ENCODE results near the gene RFX4.

RFX4 gene

DNA sequence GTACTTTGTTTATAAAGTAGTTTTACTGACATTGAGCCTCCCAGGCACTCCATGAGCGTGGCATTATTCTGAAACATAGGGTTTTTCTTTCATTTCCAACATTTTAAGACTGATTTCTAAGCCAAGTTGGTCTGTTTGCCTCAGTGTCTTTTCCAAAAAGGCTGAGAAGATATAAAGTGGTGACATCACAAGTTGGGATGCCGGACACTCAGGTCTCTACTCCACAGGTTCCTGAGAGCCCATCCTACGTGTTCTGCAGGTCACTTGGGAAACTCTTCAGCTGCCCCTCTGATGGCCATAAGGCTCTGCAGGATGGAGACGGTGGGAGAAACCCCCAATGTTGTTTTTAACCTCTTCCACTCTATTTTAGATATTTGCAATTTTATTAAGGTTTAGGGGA, 6.0 kb downstream of the RFX4 start:
- H3K36me3 ChIP-seq (ENCODE audit: control insufficient read depth in 2 of 2, insufficient read depth in 2 of 2, low read length in 2 of 2): no peaks in the 10 kb centered on the region
- H3K4me3 ChIP-seq (ENCODE audit: low read length in 2 of 2): no peak overlapping the region
- peaks cover 34 to 53% of the 10 kb centered on the region in 2 donors for H3K27me3 ChIP-seq (ENCODE audit: control insufficient read depth in 2 of 2, insufficient read depth in 2 of 2, low read length in 2 of 2)
- H3K9ac ChIP-seq (ENCODE audit: low read depth in 1 of 2, low read length in 2 of 2): no peak overlapping the region
- no peak overlapping the region for H3K27ac ChIP-seq (ENCODE audit: low read depth in 2 of 2, low read length in 2 of 2)
- H3K4me1 ChIP-seq (ENCODE audit: control insufficient read depth in 2 of 2, insufficient read depth in 2 of 2, low read length in 2 of 2): no peaks in the 10 kb centered on the region
- H3K9me3 ChIP-seq (ENCODE audit: control insufficient read depth in 2 of 2, low read length in 2 of 2): no peaks in the 10 kb centered on the region

DNA sequence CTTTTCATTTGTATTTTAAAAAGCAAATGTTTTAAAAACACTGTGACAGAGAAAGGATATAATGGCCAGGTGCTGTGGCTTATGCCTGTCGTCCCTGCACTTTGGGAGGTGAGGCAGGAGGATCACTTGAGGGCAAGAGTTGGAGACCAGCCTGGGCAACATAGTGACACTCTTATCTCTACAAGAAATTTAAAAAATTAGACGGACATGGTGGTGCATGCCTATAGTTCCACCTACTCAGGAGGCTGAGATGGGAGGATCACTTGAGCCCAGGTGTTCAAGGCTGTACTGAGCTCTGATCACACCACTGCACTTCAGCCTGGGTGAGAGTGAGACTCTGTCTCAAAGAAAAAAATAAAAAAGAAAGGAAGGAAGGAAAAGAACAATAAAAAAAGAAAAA, 7.8 kb downstream of the RFX4 start:
- Histone ChIP-seq H3K4me3 (ENCODE audit: low read length in 2 of 2) (no peak overlapping the region), H3K27me3 (ENCODE audit: control insufficient read depth in 2 of 2, insufficient read depth in 2 of 2, low read length in 2 of 2) (peaks cover 17 to 38% of the 10 kb centered on the region in 2 donors), H3K36me3 (ENCODE audit: control insufficient read depth in 2 of 2, insufficient read depth in 2 of 2, low read length in 2 of 2) (no peaks in the 10 kb centered on the region), H3K9ac (ENCODE audit: low read depth in 1 of 2, low read length in 2 of 2) (no peak overlapping the region), H3K27ac (ENCODE audit: low read depth in 2 of 2, low read length in 2 of 2) (no peak overlapping the region), H3K9me3 (ENCODE audit: control insufficient read depth in 2 of 2, low read length in 2 of 2) (no peaks in the 10 kb centered on the region), H3K4me1 (ENCODE audit: control insufficient read depth in 2 of 2, insufficient read depth in 2 of 2, low read length in 2 of 2) (no peaks in the 10 kb centered on the region)

DNA sequence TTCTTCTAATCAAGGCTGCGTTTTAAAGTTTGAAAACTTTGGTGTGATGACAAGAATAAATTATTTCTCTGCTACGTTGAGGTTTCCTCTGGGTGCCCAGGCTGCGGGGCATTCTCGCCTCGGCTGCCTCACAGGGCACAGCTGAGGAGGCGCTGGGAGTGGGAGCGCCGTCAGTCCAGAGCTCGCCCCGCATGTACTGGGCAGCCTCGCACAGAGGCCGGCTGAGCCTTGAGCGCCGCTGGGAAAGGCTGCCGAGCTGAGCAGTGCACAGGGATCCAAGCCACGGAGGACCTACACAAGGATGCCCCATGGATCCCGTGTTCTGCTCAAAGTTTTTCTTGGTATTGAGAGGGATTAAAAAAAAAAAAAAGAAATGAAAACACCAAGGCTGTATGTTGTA, 11.6 kb downstream of the RFX4 start:
- peaks cover 4 to 13% of the 10 kb centered on the region in 2 donors for H3K27me3 ChIP-seq (ENCODE audit: control insufficient read depth in 2 of 2, insufficient read depth in 2 of 2, low read length in 2 of 2)
- no peaks in the 10 kb centered on the region for H3K4me1 ChIP-seq (ENCODE audit: control insufficient read depth in 2 of 2, insufficient read depth in 2 of 2, low read length in 2 of 2)
- no peaks in the 10 kb centered on the region for H3K9me3 ChIP-seq (ENCODE audit: control insufficient read depth in 2 of 2, low read length in 2 of 2)
- no peak overlapping the region for H3K27ac ChIP-seq (ENCODE audit: low read depth in 2 of 2, low read length in 2 of 2)
- no peak overlapping the region for H3K9ac ChIP-seq (ENCODE audit: low read depth in 1 of 2, low read length in 2 of 2)
- no peaks in the 10 kb centered on the region for H3K36me3 ChIP-seq (ENCODE audit: control insufficient read depth in 2 of 2, insufficient read depth in 2 of 2, low read length in 2 of 2)
- H3K4me3 ChIP-seq (ENCODE audit: low read length in 2 of 2): no peak overlapping the region

DNA sequence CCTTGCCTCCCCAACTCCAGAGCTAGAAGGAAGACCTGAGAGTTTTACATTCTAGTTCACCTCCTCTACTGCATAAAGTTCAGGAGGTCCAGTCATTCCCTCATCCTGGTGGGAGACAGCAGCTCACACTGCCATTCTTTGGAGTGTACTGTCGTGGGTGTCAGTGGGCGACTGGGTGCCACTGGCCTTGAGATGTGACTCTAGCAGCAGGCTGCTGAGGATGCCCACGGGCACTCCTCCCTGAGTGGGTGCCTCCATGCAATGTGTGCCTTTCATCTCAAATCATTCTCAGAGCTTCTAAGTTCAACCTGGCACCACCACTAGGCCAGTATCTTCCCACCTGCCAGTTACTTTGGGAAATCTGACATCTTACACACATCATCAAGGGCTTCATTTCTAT, 12.5 kb downstream of the RFX4 start:
- peaks cover 4 to 9% of the 10 kb centered on the region in 2 donors for H3K27me3 ChIP-seq (ENCODE audit: control insufficient read depth in 2 of 2, insufficient read depth in 2 of 2, low read length in 2 of 2)

DNA sequence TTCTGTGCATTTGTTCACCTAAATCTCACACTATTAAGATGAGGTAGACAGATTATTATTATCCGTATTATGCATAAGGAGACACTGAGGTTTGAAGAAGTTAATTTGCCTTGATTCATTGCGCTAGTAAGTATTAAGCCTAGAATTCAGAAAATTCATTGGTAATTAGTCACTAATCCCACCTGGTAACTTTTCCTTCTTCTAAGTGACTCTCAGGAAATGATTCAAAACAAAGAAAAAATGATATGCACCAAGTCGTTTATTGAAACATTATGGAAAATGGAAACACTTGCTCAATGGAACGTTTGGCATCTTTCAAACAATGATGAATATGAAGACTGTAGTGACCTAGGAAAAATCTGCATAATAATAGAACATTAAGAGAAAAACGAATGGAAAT, 15.2 kb downstream of the RFX4 start:
- Histone ChIP-seq H3K27ac (ENCODE audit: low read depth in 2 of 2, low read length in 2 of 2) (no peak overlapping the region), H3K9ac (ENCODE audit: low read depth in 1 of 2, low read length in 2 of 2) (no peak overlapping the region), H3K4me1 (ENCODE audit: control insufficient read depth in 2 of 2, insufficient read depth in 2 of 2, low read length in 2 of 2) (no peaks in the 10 kb centered on the region), H3K4me3 (ENCODE audit: low read length in 2 of 2) (no peak overlapping the region), H3K27me3 (ENCODE audit: control insufficient read depth in 2 of 2, insufficient read depth in 2 of 2, low read length in 2 of 2) (peaks cover 0 to 8% of the 10 kb centered on the region in 2 donors), H3K9me3 (ENCODE audit: control insufficient read depth in 2 of 2, low read length in 2 of 2) (no peaks in the 10 kb centered on the region), H3K36me3 (ENCODE audit: control insufficient read depth in 2 of 2, insufficient read depth in 2 of 2, low read length in 2 of 2) (no peaks in the 10 kb centered on the region)

More for the DNA sequence above, 12.5 kb downstream of the RFX4 start:
- H3K9me3 ChIP-seq (ENCODE audit: control insufficient read depth in 2 of 2, low read length in 2 of 2): no peaks in the 10 kb centered on the region
- no peaks in the 10 kb centered on the region for H3K36me3 ChIP-seq (ENCODE audit: control insufficient read depth in 2 of 2, insufficient read depth in 2 of 2, low read length in 2 of 2)
- no peaks in the 10 kb centered on the region for H3K4me1 ChIP-seq (ENCODE audit: control insufficient read depth in 2 of 2, insufficient read depth in 2 of 2, low read length in 2 of 2)
- H3K4me3 ChIP-seq (ENCODE audit: low read length in 2 of 2): no peak overlapping the region
- no peak overlapping the region for H3K27ac ChIP-seq (ENCODE audit: low read depth in 2 of 2, low read length in 2 of 2)
- H3K9ac ChIP-seq (ENCODE audit: low read depth in 1 of 2, low read length in 2 of 2): no peak overlapping the region

DNA sequence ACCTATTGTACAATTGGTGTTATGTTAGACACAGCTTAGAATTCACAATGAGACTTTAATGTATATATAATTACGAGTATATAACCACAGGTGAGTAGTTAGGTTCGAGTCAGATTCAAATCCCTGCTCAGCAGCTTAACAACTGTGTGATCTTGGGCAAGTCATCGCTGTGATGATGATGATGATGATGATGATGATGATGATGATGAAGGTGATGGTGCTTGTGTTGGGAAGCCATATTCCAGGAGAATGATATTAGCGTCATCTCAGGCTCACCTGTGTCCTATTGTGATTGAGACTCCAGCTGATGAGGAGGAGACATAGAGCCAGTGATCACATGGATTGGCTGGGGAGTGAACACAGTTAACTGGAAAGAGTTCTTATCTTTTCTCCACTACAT, 16.5 kb downstream of the RFX4 start:
- Histone ChIP-seq H3K36me3 (ENCODE audit: control insufficient read depth in 2 of 2, insufficient read depth in 2 of 2, low read length in 2 of 2) (no peaks in the 10 kb centered on the region), H3K27ac (ENCODE audit: low read depth in 2 of 2, low read length in 2 of 2) (no peak overlapping the region), H3K4me1 (ENCODE audit: control insufficient read depth in 2 of 2, insufficient read depth in 2 of 2, low read length in 2 of 2) (no peaks in the 10 kb centered on the region), H3K4me3 (ENCODE audit: low read length in 2 of 2) (no peak overlapping the region), H3K9ac (ENCODE audit: low read depth in 1 of 2, low read length in 2 of 2) (no peak overlapping the region), H3K27me3 (ENCODE audit: control insufficient read depth in 2 of 2, insufficient read depth in 2 of 2, low read length in 2 of 2) (peaks cover 0 to 4% of the 10 kb centered on the region in 2 donors), H3K9me3 (ENCODE audit: control insufficient read depth in 2 of 2, low read length in 2 of 2) (no peaks in the 10 kb centered on the region)

DNA sequence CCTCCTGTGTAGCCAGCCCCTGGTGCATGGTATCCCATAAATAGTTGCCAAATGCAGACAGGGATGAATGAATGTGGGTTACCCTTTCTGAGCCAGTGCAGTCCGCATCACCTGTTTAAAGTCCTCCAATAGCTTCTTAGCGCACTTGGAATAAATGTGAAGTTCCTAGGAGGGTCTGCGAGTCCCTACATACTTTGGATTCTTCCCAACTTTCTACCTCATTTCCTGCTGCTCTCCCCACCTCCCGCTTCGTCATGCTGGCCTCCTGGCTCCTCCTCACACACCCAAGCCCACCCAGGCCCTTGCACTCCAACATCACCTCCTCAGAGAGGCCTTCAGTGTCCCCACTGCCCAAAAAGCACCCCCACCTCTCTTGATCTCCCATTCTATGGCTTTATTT, 17.7 kb downstream of the RFX4 start:
- H3K27me3 ChIP-seq (ENCODE audit: control insufficient read depth in 2 of 2, insufficient read depth in 2 of 2, low read length in 2 of 2): no peaks in the 10 kb centered on the region
- no peak overlapping the region for H3K4me3 ChIP-seq (ENCODE audit: low read length in 2 of 2)
- H3K27ac ChIP-seq (ENCODE audit: low read depth in 2 of 2, low read length in 2 of 2): no peak overlapping the region
- no peaks in the 10 kb centered on the region for H3K36me3 ChIP-seq (ENCODE audit: control insufficient read depth in 2 of 2, insufficient read depth in 2 of 2, low read length in 2 of 2)
- no peak overlapping the region for H3K9ac ChIP-seq (ENCODE audit: low read depth in 1 of 2, low read length in 2 of 2)
- H3K9me3 ChIP-seq (ENCODE audit: control insufficient read depth in 2 of 2, low read length in 2 of 2): no peaks in the 10 kb centered on the region
- no peaks in the 10 kb centered on the region for H3K4me1 ChIP-seq (ENCODE audit: control insufficient read depth in 2 of 2, insufficient read depth in 2 of 2, low read length in 2 of 2)

DNA sequence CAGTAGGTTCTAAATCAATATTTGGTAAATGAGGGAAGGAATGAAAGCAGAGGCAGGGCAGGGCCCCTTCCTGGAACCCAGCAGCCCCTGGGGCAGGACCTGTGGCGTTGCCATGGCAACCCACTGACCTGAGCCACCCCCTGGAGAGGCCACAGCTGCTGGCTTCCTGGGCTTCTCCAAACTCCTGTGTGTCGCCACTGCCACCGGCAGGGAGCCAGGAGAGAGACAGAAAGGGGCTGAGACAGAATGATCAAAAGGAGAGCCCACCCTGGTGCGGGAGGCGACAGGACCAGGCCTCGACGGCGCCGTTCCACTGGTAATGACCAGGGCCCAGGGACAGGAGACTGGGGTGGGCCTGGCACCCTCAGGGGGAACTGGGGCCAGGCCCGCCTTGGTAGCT, 18.2 kb downstream of the RFX4 start:
- Histone ChIP-seq H3K4me1 (ENCODE audit: control insufficient read depth in 2 of 2, insufficient read depth in 2 of 2, low read length in 2 of 2) (no peaks in the 10 kb centered on the region), H3K27me3 (ENCODE audit: control insufficient read depth in 2 of 2, insufficient read depth in 2 of 2, low read length in 2 of 2) (no peaks in the 10 kb centered on the region), H3K4me3 (ENCODE audit: low read length in 2 of 2) (no peak overlapping the region), H3K36me3 (ENCODE audit: control insufficient read depth in 2 of 2, insufficient read depth in 2 of 2, low read length in 2 of 2) (no peaks in the 10 kb centered on the region), H3K9me3 (ENCODE audit: control insufficient read depth in 2 of 2, low read length in 2 of 2) (no peaks in the 10 kb centered on the region), H3K9ac (ENCODE audit: low read depth in 1 of 2, low read length in 2 of 2) (no peak overlapping the region), H3K27ac (ENCODE audit: low read depth in 2 of 2, low read length in 2 of 2) (no peak overlapping the region)

DNA sequence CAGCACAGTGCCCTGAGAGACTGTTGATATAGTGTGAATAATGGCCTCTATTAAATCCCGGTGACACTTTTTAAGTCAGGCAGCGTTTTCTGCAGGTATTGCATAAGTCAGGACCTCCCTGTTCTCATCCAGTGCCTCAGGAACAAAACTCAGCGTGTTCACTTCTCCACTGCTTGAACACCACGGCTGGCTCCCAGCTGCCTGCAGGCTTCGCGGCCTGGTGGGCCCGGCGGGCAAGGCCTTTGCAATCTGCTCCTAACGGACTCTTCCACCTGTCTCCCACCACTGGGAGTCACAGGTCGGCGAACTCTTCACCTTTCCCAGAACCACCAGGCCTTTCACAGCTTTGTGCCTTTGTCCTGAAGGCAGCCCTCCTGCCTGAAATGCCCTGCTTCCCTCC, 18.7 kb downstream of the RFX4 start:
- H3K27me3 ChIP-seq (ENCODE audit: control insufficient read depth in 2 of 2, insufficient read depth in 2 of 2, low read length in 2 of 2): no peaks in the 10 kb centered on the region
- H3K9me3 ChIP-seq (ENCODE audit: control insufficient read depth in 2 of 2, low read length in 2 of 2): no peaks in the 10 kb centered on the region
- no peak overlapping the region for H3K4me3 ChIP-seq (ENCODE audit: low read length in 2 of 2)
- H3K9ac ChIP-seq (ENCODE audit: low read depth in 1 of 2, low read length in 2 of 2): no peak overlapping the region
- H3K36me3 ChIP-seq (ENCODE audit: control insufficient read depth in 2 of 2, insufficient read depth in 2 of 2, low read length in 2 of 2): no peaks in the 10 kb centered on the region
- no peaks in the 10 kb centered on the region for H3K4me1 ChIP-seq (ENCODE audit: control insufficient read depth in 2 of 2, insufficient read depth in 2 of 2, low read length in 2 of 2)
- H3K27ac ChIP-seq (ENCODE audit: low read depth in 2 of 2, low read length in 2 of 2): no peak overlapping the region

DNA sequence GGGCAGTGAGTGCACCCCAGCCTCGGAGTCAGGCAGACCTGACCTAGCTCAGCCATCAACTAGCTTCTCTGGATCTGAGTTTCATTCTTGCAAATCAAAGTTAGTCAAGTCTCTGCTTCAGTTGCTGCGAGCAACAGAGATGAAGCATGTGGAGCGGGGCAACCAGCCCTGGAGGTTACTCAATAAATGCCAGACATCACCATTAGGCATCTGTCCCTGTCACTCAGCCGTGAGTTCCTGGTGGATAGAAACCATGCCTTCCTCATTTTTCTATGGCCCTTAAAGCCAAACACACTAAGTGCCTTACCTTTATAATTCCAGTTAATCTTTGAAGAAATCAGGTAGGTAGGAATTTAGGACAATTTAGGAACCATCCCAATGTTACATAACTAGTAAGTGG, 19.3 kb downstream of the RFX4 start:
- no peaks in the 10 kb centered on the region for H3K9me3 ChIP-seq (ENCODE audit: control insufficient read depth in 2 of 2, low read length in 2 of 2)
- H3K27me3 ChIP-seq (ENCODE audit: control insufficient read depth in 2 of 2, insufficient read depth in 2 of 2, low read length in 2 of 2): no peaks in the 10 kb centered on the region

DNA sequence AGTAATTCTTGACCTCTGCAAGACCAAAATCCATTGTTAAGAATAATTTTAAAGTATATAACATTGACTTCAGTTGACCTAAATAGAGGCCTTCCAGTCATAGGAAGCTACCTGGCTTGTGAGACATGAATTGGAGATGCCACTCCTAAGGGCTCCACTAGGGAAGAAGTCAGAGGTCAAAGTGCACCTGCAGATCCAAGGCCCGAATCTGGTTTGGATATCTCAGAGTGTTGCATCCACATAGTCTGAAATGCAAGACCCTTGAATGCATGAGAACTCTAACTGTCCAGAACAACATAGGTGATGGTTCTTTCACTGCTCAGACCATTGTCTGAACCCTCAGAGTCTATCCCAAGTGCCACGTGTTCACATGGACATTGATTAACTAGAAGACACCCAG, 22.4 kb downstream of the RFX4 start:
- Histone ChIP-seq H3K27me3 (ENCODE audit: control insufficient read depth in 2 of 2, insufficient read depth in 2 of 2, low read length in 2 of 2) (no peaks in the 10 kb centered on the region), H3K36me3 (ENCODE audit: control insufficient read depth in 2 of 2, insufficient read depth in 2 of 2, low read length in 2 of 2) (no peaks in the 10 kb centered on the region), H3K4me1 (ENCODE audit: control insufficient read depth in 2 of 2, insufficient read depth in 2 of 2, low read length in 2 of 2) (no peaks in the 10 kb centered on the region), H3K27ac (ENCODE audit: low read depth in 2 of 2, low read length in 2 of 2) (no peak overlapping the region), H3K4me3 (ENCODE audit: low read length in 2 of 2) (no peak overlapping the region), H3K9ac (ENCODE audit: low read depth in 1 of 2, low read length in 2 of 2) (no peak overlapping the region), H3K9me3 (ENCODE audit: control insufficient read depth in 2 of 2, low read length in 2 of 2) (no peaks in the 10 kb centered on the region)

More for the DNA sequence above, 19.3 kb downstream of the RFX4 start:
- H3K4me1 ChIP-seq (ENCODE audit: control insufficient read depth in 2 of 2, insufficient read depth in 2 of 2, low read length in 2 of 2): no peaks in the 10 kb centered on the region
- no peak overlapping the region for H3K27ac ChIP-seq (ENCODE audit: low read depth in 2 of 2, low read length in 2 of 2)
- H3K4me3 ChIP-seq (ENCODE audit: low read length in 2 of 2): no peak overlapping the region
- H3K9ac ChIP-seq (ENCODE audit: low read depth in 1 of 2, low read length in 2 of 2): no peak overlapping the region
- H3K36me3 ChIP-seq (ENCODE audit: control insufficient read depth in 2 of 2, insufficient read depth in 2 of 2, low read length in 2 of 2): no peaks in the 10 kb centered on the region
